Stimulated activated CD4-positive, alpha-beta T cell treated with anti-CD3 and anti-CD28 coated beads, Interleukin-12 subunit alpha, Interleukin-12 subunit beta, amount 100 ng/mL, for 24 hours (primary cell): Measurements from ENCODE around the gene UBE2U.

Experiments used
- DNase-seq, 2 experiments: peaks; one replicate each; pipeline ENCODE4 v3.0.0-alpha.2; 2020; ENCODE audit warnings: low read depth in 2 of 2

UBE2U gene

GRCh38 chr1:64291931-64292330, 88.5 kb downstream of the UBE2U start:
- DNase-seq = no peak

DNA sequence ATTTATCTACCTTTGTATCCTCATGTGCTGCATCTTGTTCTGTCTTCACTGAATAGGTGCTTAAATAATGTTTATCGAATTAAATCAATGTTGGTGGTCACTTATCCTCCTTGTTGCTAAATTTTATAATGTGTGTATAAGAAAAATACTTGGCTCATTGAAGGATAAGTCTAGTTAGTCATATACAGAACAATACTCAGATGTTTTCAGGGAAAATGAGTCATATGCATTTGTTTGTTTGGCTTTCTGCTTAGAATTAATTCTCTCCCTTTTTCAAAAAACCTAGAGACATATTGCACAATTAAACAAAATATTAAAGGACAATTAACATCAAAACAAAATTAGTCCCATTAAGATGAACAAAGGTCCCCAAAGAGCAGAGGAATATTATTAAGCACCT, 89.0 kb downstream of the UBE2U start:
- DNase-seq = no peak

DNA sequence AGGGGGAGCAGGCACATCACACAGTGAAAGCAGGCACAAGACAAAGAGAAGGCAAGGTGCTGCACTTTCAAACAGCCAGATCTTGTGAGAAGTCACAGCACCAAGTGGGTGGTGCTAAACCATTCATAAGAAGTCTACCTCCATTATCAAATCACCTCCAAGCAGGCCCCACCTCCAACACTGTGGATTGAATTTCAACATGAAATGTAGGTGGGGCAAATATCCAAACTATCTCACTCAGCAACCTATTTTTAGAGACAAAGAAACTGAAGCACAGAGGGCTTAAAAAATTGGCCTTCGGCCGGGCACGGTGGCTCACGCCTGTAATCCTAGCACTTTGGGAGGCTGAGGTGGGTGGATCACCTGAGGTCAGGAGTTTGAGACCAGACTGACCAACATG, 90.4 kb downstream of the UBE2U start:
- no peak for DNase-seq

- DNase-seq = no peak
These were observed 91.7 kb downstream of the UBE2U start for GRCh38 chr1:64295136-64295535.

GRCh38 chr1:64295561-64295960, 92.1 kb downstream of the UBE2U start:
- no peak for DNase-seq

DNA sequence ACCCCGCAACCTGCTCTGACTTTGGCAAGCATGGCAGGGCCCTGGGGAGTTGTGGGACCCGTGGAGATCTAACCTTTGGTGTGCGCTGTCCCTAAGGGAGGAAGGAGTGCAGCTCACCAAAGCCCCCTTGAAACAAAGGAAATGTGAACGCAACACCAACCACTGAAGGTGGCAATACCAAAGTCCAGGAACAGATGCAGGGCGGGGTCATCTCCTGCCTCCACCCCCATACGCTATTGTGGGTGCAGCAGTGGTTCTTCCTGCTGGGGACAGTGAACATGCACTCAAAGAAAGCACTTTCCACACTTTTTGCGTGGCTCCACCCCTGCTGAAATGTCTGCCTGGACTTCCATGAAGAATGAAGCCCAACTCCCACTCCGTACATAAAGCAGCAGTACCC, 93.0 kb downstream of the UBE2U start:
- DNase-seq = no peak

- no peak for DNase-seq
These were observed 98.8 kb downstream of the UBE2U start for GRCh38 chr1:64302194-64302593.

DNA sequence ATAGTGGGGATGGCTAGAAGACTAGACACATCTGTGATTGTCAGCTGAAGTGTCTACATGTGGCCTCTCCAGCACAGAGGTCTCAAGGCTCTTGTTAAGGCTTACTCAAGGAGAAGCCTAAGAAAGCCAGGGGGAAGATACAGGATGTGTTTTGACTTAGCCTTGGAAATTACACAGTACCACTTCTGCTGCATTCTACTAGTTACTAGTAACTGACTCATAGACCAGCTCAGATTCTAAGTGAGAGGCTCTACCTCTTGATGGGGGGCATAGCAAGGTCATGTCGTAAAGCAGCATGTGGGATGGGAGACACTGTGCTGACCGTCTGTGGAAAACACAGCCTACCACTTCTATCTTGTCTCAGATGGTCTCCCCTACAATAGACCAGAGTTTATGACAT, 99.5 kb downstream of the UBE2U start:
- DNase-seq = no peak

GRCh38 chr1:64304823-64305222, 101.4 kb downstream of the UBE2U start:
- no peak for DNase-seq

- no peak for DNase-seq
These were observed 105.4 kb downstream of the UBE2U start for GRCh38 chr1:64308866-64309265.

DNA sequence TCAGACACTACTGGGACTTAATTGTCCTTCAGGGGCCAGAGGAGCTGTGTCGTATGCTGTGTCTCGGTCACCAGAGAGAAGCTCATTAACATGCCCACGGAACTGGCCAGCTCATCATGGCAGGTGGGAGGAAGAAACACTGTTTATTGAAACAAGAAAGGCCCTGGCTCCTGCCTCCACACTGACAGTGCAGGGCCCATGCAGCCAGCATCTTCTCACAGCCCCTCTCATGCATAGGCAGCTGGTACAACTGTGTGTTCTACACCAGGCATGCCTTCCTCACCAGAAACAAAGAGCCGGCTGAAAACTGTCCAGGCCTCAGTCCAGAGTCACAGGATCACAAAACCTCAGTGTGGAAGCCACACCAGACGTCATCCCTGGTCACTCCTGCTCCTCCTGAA, 106.0 kb downstream of the UBE2U start:
- DNase-seq = no peak

- no peak for DNase-seq
These were observed 107.3 kb downstream of the UBE2U start for GRCh38 chr1:64310760-64311159.

- DNase-seq = no peak
These were observed 109.0 kb downstream of the UBE2U start for GRCh38 chr1:64312431-64312830.

GRCh38 chr1:64315402-64315801, 112.0 kb downstream of the UBE2U start:
- no peak for DNase-seq
